HepG2 (cell line): ENCODE results near the gene COL18A1. TPM values are rescaled to one million over a fixed set of nuclear protein-coding genes. Genes with fewer than 3 reads are reported as not detected.

Experiments used
- DNMT1 ChIP-seq: sonication (generic); formaldehyde crosslinking; IDR thresholded peaks from 2 replicates; pipeline ENCODE4 v1.5.1; 2020; ENCODE audit warnings: mild to moderate bottlenecking, missing genetic modification reagents
- LCORL ChIP-seq, 2 experiments: fragments of 450-650 bp in 1 of 2; sonication (generic) in 1 of 2; formaldehyde crosslinking in 1 of 2; IDR thresholded peaks; 2 replicates each; pipeline versions ENCODE4 v1.5.0 to v1.6.1; 2017 to 2020; ENCODE audit warnings: antibody characterized with exemption in 1 of 2, missing genetic modification reagents in 1 of 2
- MNT ChIP-seq: fragments of 450-650 bp; IDR thresholded peaks from 2 replicates; pipeline ENCODE4 v1.6.1; 2016
- MTF2 ChIP-seq: sonication (generic); formaldehyde crosslinking; IDR thresholded peaks from 2 replicates; pipeline ENCODE4 v1.5.0; 2020; ENCODE audit warnings: missing genetic modification reagents, borderline replicate concordance
- NONO ChIP-seq, 2 experiments: fragments of 450-650 bp in 1 of 2; sonication (generic) in 1 of 2; formaldehyde crosslinking in 1 of 2; IDR thresholded peaks in 1 of 2; conservative IDR thresholded peaks in 1 of 2; 2 replicates each; pipeline versions ENCODE4 v1.6.1 to v1.8.0; 2017 to 2022; ENCODE audit warnings: mild to moderate bottlenecking in 1 of 2, missing genetic modification reagents in 1 of 2, moderate library complexity in 1 of 2
- ZBTB2 ChIP-seq: sonication (generic); formaldehyde crosslinking; IDR thresholded peaks from 2 replicates; pipeline ENCODE4 v1.8.0; 2022; ENCODE audit warnings: low read depth, missing genetic modification reagents
- ZBTB38 ChIP-seq: sonication (generic); formaldehyde crosslinking; IDR thresholded peaks from 2 replicates; pipeline ENCODE4 v1.5.1; 2020; ENCODE audit warnings: mild to moderate bottlenecking, missing genetic modification reagents
- ZNF792 ChIP-seq: IDR thresholded peaks from 2 replicates; pipeline ENCODE4 v1.6.1; 2016
- polyA plus RNA-seq, 8 experiments: library from polyadenylated mRNA; depleted of rRNA in 3 of 8; stranded (reverse) in 7 of 8; unstranded in 1 of 8; fragments of >200 nt; fragmentation: Illumina TruSeq in 4 of 8; extraction: Trizol in 4 of 8; gene quantifications; 2 replicates each; pipeline versions ENCODE4 v1.2.1 to v1.2.3, GENCODE V29; 2011 to 2016; ENCODE audit warnings: low read depth in 4 of 8, missing spikeins in 1 of 8, mixed read lengths in 1 of 8; ENCODE audit not compliant: insufficient read depth in 1 of 8
- total RNA-seq, 5 experiments: library from RNA; depleted of rRNA; stranded (reverse); fragments of >200 nt; fragmentation: Illumina TruSeq; extraction: Trizol; gene quantifications; 2 replicates each; pipeline ENCODE4 v1.2.3, GENCODE V29; 2016; ENCODE audit warnings: low read depth in 1 of 5

The COL18A1 gene
- total and polyA plus RNA-seq, 2 of the 13 experiments (the other 11 are each of a cell fraction or from before 2014, with no cell fraction given), result 79.0 to 102 TPM

DNA sequence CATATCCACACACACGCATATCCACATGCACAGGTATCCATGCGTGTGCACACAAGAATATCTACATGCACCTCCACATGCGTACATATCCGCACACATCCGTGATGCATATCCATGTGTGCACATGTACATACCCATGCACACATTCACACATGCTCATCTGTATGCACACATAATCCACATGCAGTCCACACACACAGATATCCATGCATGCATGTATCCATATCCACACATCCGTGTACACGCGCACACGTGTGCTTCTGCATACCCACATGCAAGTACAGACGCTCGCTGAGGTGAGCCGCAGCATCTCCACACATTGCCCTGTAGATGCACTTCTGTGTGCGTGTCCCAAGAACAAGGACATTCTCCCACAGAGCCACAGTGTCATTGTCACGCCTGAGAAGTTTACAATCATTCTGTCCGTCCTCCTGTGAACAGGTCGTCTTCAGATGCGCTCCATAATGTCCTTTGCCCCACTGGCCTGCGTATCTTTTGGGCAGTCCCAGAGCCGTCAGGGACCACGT lies 43.4 kb downstream of the COL18A1 start (continued):
- TF ChIP-seq MTF2 (CRISPR knock-in tag), result peak; percentile 22; the same call in 1 of the 2 replicates
- TF ChIP-seq LCORL (IDR thresholded peaks at IDR 0.05), result no peak
- TF ChIP-seq LCORL (CRISPR knock-in tag; IDR thresholded peaks at IDR 0.05), result peak; percentile 95
- TF ChIP-seq ZBTB38 (CRISPR knock-in tag), result peak; percentile 33; the same call in 1 of the 2 replicates
- peak; percentile 22; the same call in 1 of the 2 replicates for TF ChIP-seq ZBTB2 (CRISPR knock-in tag)
- 0 out of 2 replicates have a peak, but pooled peaks have one; percentile 7 for TF ChIP-seq ZNF792 (CRISPR knock-in tag)
- TF ChIP-seq DNMT1, result 0 out of 2 replicates have a peak, but pooled peaks have one; percentile 18
- peak; percentile 77 for TF ChIP-seq MNT
- no peak for TF ChIP-seq NONO (IDR thresholded peaks at IDR 0.05)
- peak; percentile 22; the same call in 1 of the 2 replicates for TF ChIP-seq NONO (CRISPR knock-in tag; conservative IDR thresholded peaks at IDR 0.05)
- TF ChIP-seq, all 625 proteins: peak for 26
